Measurements from ENCODE around the gene CCDC141.
A peak's percentile ranks its signal among the peaks of the same experiment; 100 is the strongest.
"Not testable (repeated sequence)": the region's sequence is repeated elsewhere in the genome, so short reads cannot be mapped to it uniquely, and the experiment has no call there.

Gene CCDC141

GRCh38 chr2:179049546-179050311 lies at the start of gene CCDC141:
Gene CCDC141 (minus strand): TSS chr2:179050137. CDS start chr2:179049941, 196 bp downstream.
- Histone ChIP-seq H3K4me1 (peaks cover 8% of the 10 kb centered on the region), H3K4me3 (no peak within 1 kb of the TSS), H3K4me2 (peak within 1 kb of the TSS; percentile 25; the same call in 1 of the 2 replicates)

GRCh38 chr2:179098080-179098689 lies 48.2 kb upstream of the CCDC141 start:
- peaks cover 13% of the 10 kb centered on the region for H3K4me1 ChIP-seq
- H3K9ac ChIP-seq = no peak overlapping the region
- no peaks in the 10 kb centered on the region for H3K27me3 ChIP-seq
- TF ChIP-seq Cebpa-rat (IDR thresholded peaks at IDR 0.05) = no peak
- no peak overlapping the region for H3K4me3 ChIP-seq
- H3K36me3 ChIP-seq = 0 out of 2 replicates have a peak, but pooled peaks cover under 1% of the 10 kb centered on the region
- no peaks in the 10 kb centered on the region for H3K9me3 ChIP-seq
- H4K20me1 ChIP-seq = no peaks in the 10 kb centered on the region
- H3K27ac ChIP-seq = no peak overlapping the region
- H3K4me2 ChIP-seq = no peak overlapping the region

More at GRCh38 chr2:179049546-179050311, at the start of gene CCDC141:
- Histone ChIP-seq H3K9ac (no peak within 1 kb of the TSS), H3K36me3 (no peaks in the 10 kb centered on the region), H3K27ac (no peak within 1 kb of the TSS), H4K20me1 (no peaks in the 10 kb centered on the region), H3K9me3 (no peaks in the 10 kb centered on the region), H3K27me3 (no peaks in the 10 kb centered on the region)
- no peak for TF ChIP-seq Cebpa-rat (IDR thresholded peaks at IDR 0.05)

- Histone ChIP-seq H3K9me3 (no peaks in the 10 kb centered on the region; the same call in 1 of the 2 replicates), H3K4me3 (no peak overlapping the region), H3K36me3 (no peaks in the 10 kb centered on the region), H3K9ac (no peak overlapping the region), H3K27ac (no peak overlapping the region), H3K4me1 (peaks cover 13% of the 10 kb centered on the region), H3K4me2 (no peak overlapping the region), H3K27me3 (no peaks in the 10 kb centered on the region), H4K20me1 (no peaks in the 10 kb centered on the region)
- no peak for TF ChIP-seq Cebpa-rat (IDR thresholded peaks at IDR 0.05)
Measured at GRCh38 chr2:179097131-179097530, 47.2 kb upstream of the CCDC141 start.

GRCh38 chr2:179096090-179096489 lies 46.2 kb upstream of the CCDC141 start:
- Histone ChIP-seq H3K36me3 (no peaks in the 10 kb centered on the region), H3K4me2 (peak overlapping the region; percentile 16; the same call in 1 of the 2 replicates), H4K20me1 (no peaks in the 10 kb centered on the region), H3K9ac (no peak overlapping the region), H3K4me3 (no peak overlapping the region), H3K4me1 (peaks cover 13% of the 10 kb centered on the region), H3K27ac (no peak overlapping the region), H3K27me3 (no peaks in the 10 kb centered on the region), H3K9me3 (no peaks in the 10 kb centered on the region; the same call in 1 of the 2 replicates)
- no peak for TF ChIP-seq Cebpa-rat (IDR thresholded peaks at IDR 0.05)

GRCh38 chr2:179092912-179093311 lies 43.0 kb upstream of the CCDC141 start:
- not testable (repeated sequence) for H3K4me2 ChIP-seq, H3K4me3 ChIP-seq, H3K36me3 ChIP-seq, H3K9ac ChIP-seq, H4K20me1 ChIP-seq, H3K9me3 ChIP-seq, H3K27ac ChIP-seq, H3K27me3 ChIP-seq
- H3K4me1 ChIP-seq = peaks cover 13% of the 10 kb centered on the region

GRCh38 chr2:179082697-179083096 lies 32.8 kb upstream of the CCDC141 start:
- H3K36me3 ChIP-seq = no peaks in the 10 kb centered on the region
- H3K9ac ChIP-seq = no peak overlapping the region
- no peaks in the 10 kb centered on the region for H3K27me3 ChIP-seq
- H3K4me1 ChIP-seq = no peaks in the 10 kb centered on the region
- H4K20me1 ChIP-seq = no peaks in the 10 kb centered on the region
- 0 out of 2 replicates have a peak, but pooled peaks cover 5% of the 10 kb centered on the region for H3K9me3 ChIP-seq
- H3K27ac ChIP-seq = no peak overlapping the region
- no peak overlapping the region for H3K4me3 ChIP-seq
- no peak for TF ChIP-seq Cebpa-rat (IDR thresholded peaks at IDR 0.05)
- H3K4me2 ChIP-seq = no peak overlapping the region

- Histone ChIP-seq H3K4me1 (no peaks in the 10 kb centered on the region), H3K27me3 (no peaks in the 10 kb centered on the region), H3K9ac (no peak overlapping the region), H3K4me3 (no peak overlapping the region), H3K27ac (no peak overlapping the region), H4K20me1 (no peaks in the 10 kb centered on the region), H3K4me2 (no peak overlapping the region), H3K9me3 (0 out of 2 replicates have a peak, but pooled peaks cover 11% of the 10 kb centered on the region), H3K36me3 (no peaks in the 10 kb centered on the region)
- no peak for TF ChIP-seq Cebpa-rat (IDR thresholded peaks at IDR 0.05)
Measured at GRCh38 chr2:179081954-179082353, 32.0 kb upstream of the CCDC141 start.

GRCh38 chr2:179072527-179072926 lies 22.6 kb upstream of the CCDC141 start:
- no peak overlapping the region for H3K4me3 ChIP-seq
- peaks cover 8% of the 10 kb centered on the region; the same call in 1 of the 2 replicates for H3K9me3 ChIP-seq
- H3K27ac ChIP-seq = no peak overlapping the region
- H3K4me2 ChIP-seq = no peak overlapping the region
- H3K9ac ChIP-seq = no peak overlapping the region
- no peaks in the 10 kb centered on the region for H3K4me1 ChIP-seq
- no peaks in the 10 kb centered on the region for H3K27me3 ChIP-seq
- no peak for TF ChIP-seq Cebpa-rat (IDR thresholded peaks at IDR 0.05)
- no peaks in the 10 kb centered on the region for H4K20me1 ChIP-seq
- H3K36me3 ChIP-seq = no peaks in the 10 kb centered on the region

- Histone ChIP-seq H3K9ac (no peak overlapping the region), H3K4me1 (no peaks in the 10 kb centered on the region), H3K4me3 (no peak overlapping the region), H4K20me1 (no peaks in the 10 kb centered on the region), H3K9me3 (peaks cover 10% of the 10 kb centered on the region), H3K4me2 (no peak overlapping the region), H3K36me3 (no peaks in the 10 kb centered on the region), H3K27me3 (no peaks in the 10 kb centered on the region), H3K27ac (no peak overlapping the region)
- TF ChIP-seq Cebpa-rat (IDR thresholded peaks at IDR 0.05) = no peak
Measured at GRCh38 chr2:179071810-179072355, 21.9 kb upstream of the CCDC141 start.

GRCh38 chr2:179070895-179071294 lies 21.0 kb upstream of the CCDC141 start:
- no peak overlapping the region for H3K27ac ChIP-seq
- no peaks in the 10 kb centered on the region for H4K20me1 ChIP-seq
- H3K4me1 ChIP-seq = no peaks in the 10 kb centered on the region
- no peak overlapping the region for H3K4me3 ChIP-seq
- H3K4me2 ChIP-seq = no peak overlapping the region
- peaks cover 10% of the 10 kb centered on the region; the same call in 1 of the 2 replicates for H3K9me3 ChIP-seq
- H3K27me3 ChIP-seq = no peaks in the 10 kb centered on the region
- no peak for TF ChIP-seq Cebpa-rat (IDR thresholded peaks at IDR 0.05)
- no peaks in the 10 kb centered on the region for H3K36me3 ChIP-seq
- no peak overlapping the region for H3K9ac ChIP-seq

Data from BLaER1 (cell line).